Measurements from ENCODE around the gene NOC2L. TPM values are rescaled to one million over a fixed set of nuclear protein-coding genes. Genes with fewer than 3 reads are reported as not detected.

Gene NOC2L
- total and polyA plus RNA-seq, 9 of the 15 experiments (the other 6 are each of a cell fraction or from before 2014, with no cell fraction given), result 4.0 to 410 (median 200) TPM

DNA sequence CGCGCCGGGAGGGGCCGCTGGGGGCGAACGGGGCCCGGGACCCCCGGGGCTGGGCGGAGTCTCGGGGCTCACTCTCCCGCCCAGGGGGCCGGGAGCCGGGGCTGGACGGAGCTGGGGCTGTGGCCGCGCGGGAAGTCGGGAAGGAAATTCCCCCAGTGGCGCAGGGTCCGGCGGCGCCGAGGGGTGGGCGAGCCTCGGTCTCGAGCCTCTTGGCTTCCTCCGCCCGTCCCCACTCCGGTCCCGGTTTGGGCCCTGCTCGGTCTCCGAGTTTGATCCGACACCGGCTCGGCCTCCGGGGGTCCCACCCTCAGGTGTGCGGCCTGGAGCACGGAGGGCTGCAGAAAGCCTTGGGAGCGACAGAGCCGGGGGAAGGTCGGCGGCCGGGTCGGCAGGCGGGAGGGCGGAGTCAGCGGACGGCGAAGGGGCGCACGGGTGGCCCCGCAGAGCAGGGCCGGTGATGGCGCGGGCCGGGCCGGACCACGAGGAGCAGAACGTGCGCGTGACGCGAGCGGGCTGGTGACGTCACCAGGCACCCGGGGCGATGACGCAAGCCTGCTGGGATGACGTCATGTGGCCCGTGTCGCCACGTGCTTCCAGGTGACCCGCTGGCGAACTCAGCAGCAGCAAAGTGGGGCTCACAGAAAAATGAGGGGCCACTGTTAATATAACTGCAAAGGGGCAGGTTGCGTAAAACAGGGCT, 41.5 kb upstream of the NOC2L start:
- peak; percentile 60 for ATAC-seq
- intact Hi-C loops (cut with micrococcal nuclease), result loop anchor here (5.0 kb wide), 1 partner anchor 62 kb away; no protein-coding TSS in a partner anchor
- TSS peak; percentile 79 for BruUV-seq (replicated peaks)
- Histone ChIP-seq H3K36me3 (ENCODE audit: control insufficient read depth, insufficient read depth, low read length) (no peaks in the 10 kb centered on the region), H3K4me2 (ENCODE audit: insufficient read depth, low read length) (peak overlapping the region; percentile 77), H3K4me3 (peak overlapping the region; percentile 52), H3K4me1 (replicated peaks in 1 of 2; ENCODE audit: control insufficient read depth in 2 of 2, insufficient read depth in 2 of 2, low read length in 2 of 2) (peaks cover 31 to 93% of the 10 kb centered on the region in 2 experiments), H3K9ac (ENCODE audit: insufficient read depth in 1 of 2, low read depth in 2 of 2, low read length in 2 of 2) (peak overlapping the region; percentile 86 to 99), H3K79me2 (ENCODE audit: control insufficient read depth, insufficient read depth, low read length) (peaks cover 16% of the 10 kb centered on the region; the same call in 2 of the 3 replicates), H3K9me3 (replicated peaks; ENCODE audit: control insufficient read depth, insufficient read depth, low read depth, low read length) (no peaks in the 10 kb centered on the region), H4K20me1 (replicated peaks; ENCODE audit: control insufficient read depth, insufficient read depth, low read length) (peaks cover 10% of the 10 kb centered on the region; the same call in 1 of the 2 replicates), H3K27ac (ENCODE audit: extremely low read depth, low read depth, low read length) (peak overlapping the region; percentile 95), H3K9me1 (ENCODE audit: control insufficient read depth, insufficient read depth, low read length) (no peaks in the 10 kb centered on the region), H2AFZ (ENCODE audit: low read depth, low read length) (peak overlapping the region; percentile 89), H3K27me3 (ENCODE audit: control insufficient read depth in 2 of 2, insufficient read depth in 2 of 2, low read length in 2 of 2) (no peaks in the 10 kb centered on the region)
- WGBS (ENCODE audit: insufficient coverage, low coverage, missing lambda C conversion rate), result 2% methylated on average over 56 of the region's 75 CpGs
- ChIA-PET CTCF (ENCODE audit: low intra/inter-chr PET ratio) (interaction anchor here (1.5 kb wide), 1 partner anchor 15 kb away, joined by 9 read pairs; no protein-coding TSS in a partner anchor), POLR2A (interaction anchor here (0.6 to 2.3 kb wide), 4 partner anchors 13 to 375 kb away, joined by 4 to 16 read pairs (median 4); partner anchors contain the start of genes AURKAIP1 and ISG15)
- peak; percentile 93 to 97 (median 93) for DNase-seq (ENCODE audit: extremely low read depth in 1 of 4, low spot score in 3 of 4)
- in situ Hi-C loops (cut with MboI), result no loop called here
- peak; percentile 97 for FAIRE-seq
- TF ChIP-seq KDM5B (IDR thresholded peaks at IDR 0.05; ENCODE audit: insufficient replicate concordance, low read depth, low read length), result no peak
- TF ChIP-seq XRCC5 (IDR thresholded peaks at IDR 0.05; ENCODE audit: low read depth, low read length), result no peak; the same call in 1 of the 2 replicates
- TF ChIP-seq, protein P1, sequence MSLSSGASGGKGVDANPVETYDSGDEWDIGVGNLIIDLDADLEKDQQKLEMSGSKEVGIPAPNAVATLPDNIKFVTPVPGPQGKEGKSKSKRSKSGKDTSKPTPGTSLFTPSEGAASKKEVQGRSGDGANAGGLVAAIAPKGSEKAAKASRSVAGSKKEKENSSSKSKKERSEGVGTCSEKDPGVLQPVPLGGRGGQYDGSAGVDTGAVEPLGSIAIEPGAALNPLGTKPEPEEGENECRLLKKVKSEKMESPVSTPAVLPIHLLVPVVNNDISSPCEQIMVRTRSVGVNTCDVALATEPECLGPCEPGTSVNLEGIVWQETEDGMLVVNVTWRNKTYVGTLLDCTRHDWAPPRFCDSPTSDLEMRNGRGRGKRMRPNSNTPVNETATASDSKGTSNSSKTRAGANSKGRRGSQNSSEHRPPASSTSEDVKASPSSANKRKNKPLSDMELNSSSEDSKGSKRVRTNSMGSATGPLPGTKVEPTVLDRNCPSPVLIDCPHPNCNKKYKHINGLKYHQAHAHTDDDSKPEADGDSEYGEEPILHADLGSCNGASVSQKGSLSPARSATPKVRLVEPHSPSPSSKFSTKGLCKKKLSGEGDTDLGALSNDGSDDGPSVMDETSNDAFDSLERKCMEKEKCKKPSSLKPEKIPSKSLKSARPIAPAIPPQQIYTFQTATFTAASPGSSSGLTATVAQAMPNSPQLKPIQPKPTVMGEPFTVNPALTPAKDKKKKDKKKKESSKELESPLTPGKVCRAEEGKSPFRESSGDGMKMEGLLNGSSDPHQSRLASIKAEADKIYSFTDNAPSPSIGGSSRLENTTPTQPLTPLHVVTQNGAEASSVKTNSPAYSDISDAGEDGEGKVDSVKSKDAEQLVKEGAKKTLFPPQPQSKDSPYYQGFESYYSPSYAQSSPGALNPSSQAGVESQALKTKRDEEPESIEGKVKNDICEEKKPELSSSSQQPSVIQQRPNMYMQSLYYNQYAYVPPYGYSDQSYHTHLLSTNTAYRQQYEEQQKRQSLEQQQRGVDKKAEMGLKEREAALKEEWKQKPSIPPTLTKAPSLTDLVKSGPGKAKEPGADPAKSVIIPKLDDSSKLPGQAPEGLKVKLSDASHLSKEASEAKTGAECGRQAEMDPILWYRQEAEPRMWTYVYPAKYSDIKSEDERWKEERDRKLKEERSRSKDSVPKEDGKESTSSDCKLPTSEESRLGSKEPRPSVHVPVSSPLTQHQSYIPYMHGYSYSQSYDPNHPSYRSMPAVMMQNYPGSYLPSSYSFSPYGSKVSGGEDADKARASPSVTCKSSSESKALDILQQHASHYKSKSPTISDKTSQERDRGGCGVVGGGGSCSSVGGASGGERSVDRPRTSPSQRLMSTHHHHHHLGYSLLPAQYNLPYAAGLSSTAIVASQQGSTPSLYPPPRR (CRISPR knock-in tag; IDR thresholded peaks at IDR 0.05; ENCODE audit: borderline replicate concordance), result peak; percentile 98
- peak; percentile 85; the same call in 1 of the 2 replicates for TF ChIP-seq RNF2 (IDR thresholded peaks at IDR 0.05)
- TF ChIP-seq SOX6 (IDR thresholded peaks at IDR 0.05), result peak; percentile 59; the same call in 1 of the 2 replicates
- peak; percentile 92 for TF ChIP-seq ZC3H4 (CRISPR knock-in tag; IDR thresholded peaks at IDR 0.05; ENCODE audit: borderline replicate concordance)
- TF ChIP-seq MTF1 (CRISPR knock-in tag; IDR thresholded peaks at IDR 0.05; ENCODE audit: borderline replicate concordance), result no peak
- TF ChIP-seq, protein P2, sequence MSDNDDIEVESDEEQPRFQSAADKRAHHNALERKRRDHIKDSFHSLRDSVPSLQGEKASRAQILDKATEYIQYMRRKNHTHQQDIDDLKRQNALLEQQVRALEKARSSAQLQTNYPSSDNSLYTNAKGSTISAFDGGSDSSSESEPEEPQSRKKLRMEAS (CRISPR knock-in tag; IDR thresholded peaks at IDR 0.05), result peak; percentile 100
- TF ChIP-seq NFYB (IDR thresholded peaks at IDR 0.05; ENCODE audit: extremely low read depth, insufficient read length), result no peak
- no peak for TF ChIP-seq ZFP1 (CRISPR knock-in tag; IDR thresholded peaks at IDR 0.05)
- TF ChIP-seq, protein P3, sequence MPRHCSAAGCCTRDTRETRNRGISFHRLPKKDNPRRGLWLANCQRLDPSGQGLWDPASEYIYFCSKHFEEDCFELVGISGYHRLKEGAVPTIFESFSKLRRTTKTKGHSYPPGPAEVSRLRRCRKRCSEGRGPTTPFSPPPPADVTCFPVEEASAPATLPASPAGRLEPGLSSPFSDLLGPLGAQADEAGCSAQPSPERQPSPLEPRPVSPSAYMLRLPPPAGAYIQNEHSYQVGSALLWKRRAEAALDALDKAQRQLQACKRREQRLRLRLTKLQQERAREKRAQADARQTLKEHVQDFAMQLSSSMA (CRISPR knock-in tag; IDR thresholded peaks at IDR 0.05), result no peak
- peak in 1 of 2 experiments; percentile 45; a peak in 1 of 4 replicates for TF ChIP-seq ETV6 (IDR thresholded peaks at IDR 0.05; ENCODE audit: borderline replicate concordance in 1 of 2, low read depth in 2 of 2, low read length in 1 of 2)
- peak; percentile 97 for TF ChIP-seq ETV6 (CRISPR knock-in tag; IDR thresholded peaks at IDR 0.05; ENCODE audit: borderline replicate concordance)
- peak; percentile 87 for TF ChIP-seq ZBTB17 (CRISPR knock-in tag; IDR thresholded peaks at IDR 0.05)
- TF ChIP-seq SIX5 (IDR thresholded peaks at IDR 0.05; ENCODE audit: borderline replicate concordance in 1 of 2, insufficient read depth in 1 of 2, low read depth in 1 of 2, low read length in 2 of 2), result no peak
